Natural killer cell (primary cell): ENCODE results near the gene FRMPD1. TPM values are rescaled to one million over a fixed set of nuclear protein-coding genes. Genes with fewer than 3 reads are reported as not detected.

ENCODE experiments used
- ATAC-seq, 3 donors: fragments of 150-1000 bp in 2 of 3; fragments of 200-7000 bp in 1 of 3; cut with Tn5 transposase; 1 replicate in 1 of 3; 2 replicates in 2 of 3; pipeline ENCODE4 v1.10.0; 2021; ENCODE audit warnings: mild to moderate bottlenecking in 2 of 3, moderate library complexity in 2 of 3
- DNase-seq, 2 donors: peaks; one replicate each; pipeline versions ENCODE4 v3.0.0 to v3.0.0-alpha.2; 2013 to 2021; ENCODE audit warnings: mixed read lengths in 1 of 2
- H3K27ac ChIP-seq: one replicate; pipeline ENCODE4 v1.5.1; 2013; ENCODE audit warnings: mild to moderate bottlenecking, low read length
- H3K27me3 ChIP-seq: one replicate; pipeline ENCODE4 v1.6.1; 2013; ENCODE audit warnings: low read length; ENCODE audit not compliant: control insufficient read depth, insufficient read depth
- H3K36me3 ChIP-seq: one replicate; pipeline ENCODE4 v1.6.1; 2013; ENCODE audit warnings: low read length; ENCODE audit not compliant: control insufficient read depth, insufficient read depth
- H3K4me1 ChIP-seq: one replicate; pipeline ENCODE4 v1.6.1; 2013; ENCODE audit warnings: low read length; ENCODE audit not compliant: control insufficient read depth, insufficient read depth
- H3K4me3 ChIP-seq: one replicate; pipeline ENCODE4 v1.5.1; 2013; ENCODE audit warnings: low read length
- H3K9me3 ChIP-seq: one replicate; pipeline ENCODE4 v1.6.1; 2013; ENCODE audit warnings: low read length; ENCODE audit not compliant: control insufficient read depth, insufficient read depth
- H3K27ac Mint-ChIP-seq, 2 donors: one replicate each; pipeline ENCODE4 v1.8.0; 2022; ENCODE audit warnings: mild to moderate bottlenecking in 2 of 2, mixed read lengths in 2 of 2, moderate library complexity in 1 of 2
- H3K27me3 Mint-ChIP-seq, 2 donors: one replicate each; pipeline ENCODE4 v1.8.0; 2022; ENCODE audit warnings: low read depth in 2 of 2, mixed read lengths in 2 of 2
- H3K36me3 Mint-ChIP-seq: one replicate; pipeline ENCODE4 v1.8.0; 2022; ENCODE audit warnings: mixed read lengths
- H3K4me1 Mint-ChIP-seq, 2 donors: one replicate each; pipeline ENCODE4 v1.8.0; 2022; ENCODE audit warnings: mixed read lengths in 2 of 2
- H3K4me3 Mint-ChIP-seq: one replicate; pipeline ENCODE4 v1.8.0; 2022; ENCODE audit warnings: mild to moderate bottlenecking, moderate library complexity, mixed read lengths
- H3K9me3 Mint-ChIP-seq, 2 donors: one replicate each; pipeline ENCODE4 v1.8.0; 2022; ENCODE audit warnings: mixed read lengths in 2 of 2
- CTCF ChIP-seq: fragments of 200-600 bp; IDR thresholded peaks from one replicate; pipeline ENCODE4 v1.8.0; 2022; ENCODE audit warnings: antibody characterized with exemption
- WGBS: methylation state at CpG from one replicate; pipeline ENCODE4 v1.1.7; 2013; ENCODE audit warnings: missing lambda C conversion rate; ENCODE audit not compliant: insufficient coverage; 5-methylcytosine and 5-hydroxymethylcytosine counted together
- intact Hi-C: fragments of 100-400 bp; cut with micrococcal nuclease; formaldehyde crosslinking; loops from one replicate; pipeline ENCODE4 v1.14.2; 2022
- total RNA-seq, 4 donors: library from RNA; stranded (reverse); fragments of 120-200 nt in 1 of 4; gene quantifications; one replicate each; pipeline versions ENCODE4 v1.2.3 to v1.2.4, GENCODE V29; 2013 to 2022

FRMPD1 gene
- total RNA-seq, 3 donors from 2014 or later (not counting 1 experiment from before 2014, with no cell fraction given), result not detected

- intact Hi-C loops, result no loop called here
- Histone ChIP-seq H3K36me3 (no peaks in the 10 kb centered on the region), H3K4me1 (no peaks in the 10 kb centered on the region), H3K27ac (no peak overlapping the region), H3K9me3 (no peaks in the 10 kb centered on the region), H3K27me3 (no peaks in the 10 kb centered on the region), H3K4me3 (no peak overlapping the region)
- 55% methylated on average over 1 of the region's 1 CpG for WGBS
- no peak overlapping the region for H3K4me3 Mint-ChIP-seq
- H3K27me3 Mint-ChIP-seq, result peaks cover 30 to 48% of the 10 kb centered on the region in 2 donors
- no peak overlapping the region for H3K27ac Mint-ChIP-seq
- H3K9me3 Mint-ChIP-seq, result no peaks in the 10 kb centered on the region
- peak in 1 of 3 donors; percentile 19 for ATAC-seq
- TF ChIP-seq CTCF, result no peak
- H3K36me3 Mint-ChIP-seq, result no peaks in the 10 kb centered on the region
- peak in 1 of 2 donors; percentile 22 for DNase-seq
- H3K4me1 Mint-ChIP-seq, result no peaks in the 10 kb centered on the region
Measured at GRCh38 chr9:37678789-37679273, 28.1 kb downstream of the FRMPD1 start.

- DNase-seq (no peak), ATAC-seq (no peak)
- Mint-ChIP-seq H3K9me3 (no peaks in the 10 kb centered on the region), H3K4me3 (no peak overlapping the region), H3K27ac (no peak overlapping the region), H3K27me3 (peaks cover 32 to 52% of the 10 kb centered on the region in 2 donors), H3K36me3 (no peaks in the 10 kb centered on the region), H3K4me1 (no peaks in the 10 kb centered on the region)
- no peaks in the 10 kb centered on the region for H3K9me3 ChIP-seq
- no peak for TF ChIP-seq CTCF
- H3K4me1 ChIP-seq, result no peaks in the 10 kb centered on the region
- 88% methylated on average over 6 of the region's 8 CpGs for WGBS
- H3K36me3 ChIP-seq, result no peaks in the 10 kb centered on the region
- no peak overlapping the region for H3K27ac ChIP-seq
- no peak overlapping the region for H3K4me3 ChIP-seq
- no peaks in the 10 kb centered on the region for H3K27me3 ChIP-seq
- intact Hi-C loops, result no loop called here
Measured at GRCh38 chr9:37679649-37680402, 29.1 kb downstream of the FRMPD1 start.

- 82% methylated on average over 3 of the region's 3 CpGs for WGBS
- Mint-ChIP-seq H3K36me3 (no peaks in the 10 kb centered on the region), H3K27ac (no peak overlapping the region), H3K4me3 (no peak overlapping the region), H3K27me3 (peaks cover 33 to 50% of the 10 kb centered on the region in 2 donors), H3K9me3 (no peaks in the 10 kb centered on the region), H3K4me1 (no peaks in the 10 kb centered on the region)
- no peak overlapping the region for H3K27ac ChIP-seq
- no peak for TF ChIP-seq CTCF
- no peak for DNase-seq
- no peaks in the 10 kb centered on the region for H3K36me3 ChIP-seq
- H3K4me3 ChIP-seq, result no peak overlapping the region
- no peaks in the 10 kb centered on the region for H3K4me1 ChIP-seq
- H3K27me3 ChIP-seq, result no peaks in the 10 kb centered on the region
- ATAC-seq, result no peak
- H3K9me3 ChIP-seq, result no peaks in the 10 kb centered on the region
- intact Hi-C loops, result no loop called here
Measured at GRCh38 chr9:37682951-37683350, 32.2 kb downstream of the FRMPD1 start.
